Ecto neural progenitor cell (in vitro differentiated cells): ENCODE data around the gene PHC3.

Experiments used
- DNase-seq: peaks from one replicate; pipeline ENCODE4 v3.0.0-alpha.2; 2018; ENCODE audit warnings: low spot score

Gene PHC3

GRCh38 chr3:170078620-170079281, 102.8 kb downstream of the PHC3 start:
- no peak for DNase-seq

- no peak for DNase-seq
Measured at GRCh38 chr3:170077361-170077760, 104.2 kb downstream of the PHC3 start.

- no peak for DNase-seq
Measured at GRCh38 chr3:170076715-170077238, 104.8 kb downstream of the PHC3 start.

GRCh38 chr3:170075441-170076091, 106.0 kb downstream of the PHC3 start:
- no peak for DNase-seq

- DNase-seq, result no peak
Measured at GRCh38 chr3:170064108-170064507, 117.4 kb downstream of the PHC3 start.

DNA sequence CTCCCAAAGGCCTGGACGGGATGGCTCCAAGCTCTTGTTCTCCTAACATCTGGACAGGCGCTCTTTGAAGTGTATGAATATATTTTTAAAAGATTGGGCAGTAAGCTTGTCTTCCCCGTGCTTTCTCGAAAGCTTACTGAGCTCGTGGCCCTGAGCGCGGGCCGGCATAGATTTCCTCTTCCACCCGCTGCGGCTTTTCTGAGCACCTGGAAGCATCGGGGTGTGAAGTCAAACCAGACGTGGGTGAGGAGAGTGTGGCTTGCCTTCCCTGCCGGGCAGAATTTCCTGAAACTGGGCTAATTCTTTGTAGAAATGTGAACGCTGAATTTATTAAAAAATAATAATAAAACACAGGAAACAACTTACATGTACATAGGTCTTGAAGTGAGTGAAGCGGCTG, 117.8 kb downstream of the PHC3 start:
- DNase-seq, result no peak

DNA sequence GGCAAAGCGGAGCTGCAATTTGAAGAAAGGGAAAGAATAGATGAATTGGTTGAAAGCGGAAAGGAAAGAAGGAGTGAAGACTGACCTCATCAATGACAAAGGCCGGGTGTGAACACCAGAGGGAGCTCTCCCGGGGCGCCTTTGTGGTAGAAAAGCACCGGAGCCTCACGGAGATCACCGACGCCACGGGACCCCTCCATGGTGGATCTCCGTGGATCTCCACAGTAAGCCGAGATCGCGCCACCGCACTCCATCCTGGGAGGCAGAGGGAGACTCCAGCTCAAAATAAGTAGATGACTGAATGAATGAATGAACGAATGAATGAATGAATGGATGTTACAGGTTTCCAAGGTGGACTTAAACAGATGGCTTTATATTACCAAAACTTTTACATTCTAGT, 118.8 kb downstream of the PHC3 start:
- no peak for DNase-seq

DNA sequence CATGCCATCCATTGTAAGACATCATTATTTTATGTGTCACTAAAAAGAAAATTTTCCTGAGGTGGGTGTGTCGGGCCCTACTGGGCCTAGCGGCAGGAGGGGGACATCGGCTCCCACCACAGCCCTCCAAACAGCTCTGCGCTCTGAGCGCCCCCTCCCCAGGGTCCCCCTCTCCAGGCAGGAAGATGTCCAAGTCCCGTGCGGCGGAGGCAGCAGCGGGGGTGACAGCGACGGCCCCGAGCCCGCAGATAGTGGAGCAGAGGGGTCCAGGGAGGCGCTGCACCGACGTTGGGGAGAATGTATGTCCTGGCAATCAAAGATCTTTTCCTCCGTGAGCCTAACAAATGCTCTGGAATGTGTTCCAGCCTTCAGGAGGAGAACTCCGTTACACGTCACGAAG, 119.5 kb downstream of the PHC3 start:
- DNase-seq, result no peak

- no peak for DNase-seq
Measured at GRCh38 chr3:170059447-170059846, 122.1 kb downstream of the PHC3 start.

GRCh38 chr3:170058127-170058526, 123.4 kb downstream of the PHC3 start:
- no peak for DNase-seq

- no peak for DNase-seq
Measured at GRCh38 chr3:170057550-170057949, 124.0 kb downstream of the PHC3 start.

GRCh38 chr3:170056710-170057454, 124.7 kb downstream of the PHC3 start:
- no peak for DNase-seq

DNA sequence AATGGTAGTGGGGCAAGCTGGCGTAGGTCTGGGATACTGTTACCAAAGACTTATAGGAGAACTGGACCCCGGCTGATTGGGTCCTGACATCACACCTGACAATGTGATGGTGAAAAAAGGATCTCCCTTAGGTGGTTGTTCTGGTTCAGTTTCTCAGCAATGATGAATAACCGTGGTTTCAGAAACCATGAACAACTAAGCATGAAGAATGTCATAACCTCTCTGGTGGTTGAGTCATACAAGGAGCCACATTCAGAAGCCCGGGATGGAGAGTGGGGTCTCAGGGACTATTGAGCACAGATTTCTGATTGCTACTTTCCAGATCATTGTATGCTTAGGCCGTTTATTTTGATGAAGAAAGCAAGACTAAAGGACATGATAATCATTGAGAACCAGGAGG, 126.3 kb downstream of the PHC3 start:
- no peak for DNase-seq

GRCh38 chr3:170054204-170054603, 127.3 kb downstream of the PHC3 start:
- no peak for DNase-seq

- DNase-seq, result no peak
Measured at GRCh38 chr3:170052398-170052797, 129.1 kb downstream of the PHC3 start.

DNA sequence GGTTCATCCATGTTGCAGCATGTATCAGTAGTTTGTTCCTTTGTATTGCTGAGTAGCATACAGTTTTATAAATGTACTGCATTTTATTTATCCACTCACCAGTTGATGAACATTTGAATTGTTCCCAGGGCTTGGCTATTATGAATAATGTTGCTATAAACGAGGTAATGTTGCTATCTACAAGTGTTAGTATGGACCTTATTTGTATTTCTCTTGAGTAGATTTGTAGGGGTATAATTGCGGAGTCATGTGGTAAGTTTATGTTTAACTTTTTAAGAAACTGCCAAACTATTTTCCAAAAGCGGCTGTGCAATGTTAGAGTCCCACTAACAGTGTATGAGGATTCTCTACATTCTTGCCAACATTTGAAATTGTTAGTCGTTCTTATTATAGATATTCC, 130.8 kb downstream of the PHC3 start:
- no peak for DNase-seq

GRCh38 chr3:170049146-170050000, 132.2 kb downstream of the PHC3 start:
- no peak for DNase-seq

- DNase-seq, result no peak
Measured at GRCh38 chr3:170047133-170047404, 134.5 kb downstream of the PHC3 start.

- DNase-seq, result no peak
Measured at GRCh38 chr3:170046269-170047132, 135.0 kb downstream of the PHC3 start.

- no peak for DNase-seq
Measured at GRCh38 chr3:170044795-170045244, 136.7 kb downstream of the PHC3 start.

GRCh38 chr3:170044271-170044670, 137.3 kb downstream of the PHC3 start:
- DNase-seq, result no peak
